ENCODE data around the gene HRH3. TPM values are rescaled to one million over a fixed set of nuclear protein-coding genes. Genes with fewer than 3 reads are reported as not detected.

Gene HRH3
- total RNA-seq, 1 experiment from 2014 or later = not detected

DNA sequence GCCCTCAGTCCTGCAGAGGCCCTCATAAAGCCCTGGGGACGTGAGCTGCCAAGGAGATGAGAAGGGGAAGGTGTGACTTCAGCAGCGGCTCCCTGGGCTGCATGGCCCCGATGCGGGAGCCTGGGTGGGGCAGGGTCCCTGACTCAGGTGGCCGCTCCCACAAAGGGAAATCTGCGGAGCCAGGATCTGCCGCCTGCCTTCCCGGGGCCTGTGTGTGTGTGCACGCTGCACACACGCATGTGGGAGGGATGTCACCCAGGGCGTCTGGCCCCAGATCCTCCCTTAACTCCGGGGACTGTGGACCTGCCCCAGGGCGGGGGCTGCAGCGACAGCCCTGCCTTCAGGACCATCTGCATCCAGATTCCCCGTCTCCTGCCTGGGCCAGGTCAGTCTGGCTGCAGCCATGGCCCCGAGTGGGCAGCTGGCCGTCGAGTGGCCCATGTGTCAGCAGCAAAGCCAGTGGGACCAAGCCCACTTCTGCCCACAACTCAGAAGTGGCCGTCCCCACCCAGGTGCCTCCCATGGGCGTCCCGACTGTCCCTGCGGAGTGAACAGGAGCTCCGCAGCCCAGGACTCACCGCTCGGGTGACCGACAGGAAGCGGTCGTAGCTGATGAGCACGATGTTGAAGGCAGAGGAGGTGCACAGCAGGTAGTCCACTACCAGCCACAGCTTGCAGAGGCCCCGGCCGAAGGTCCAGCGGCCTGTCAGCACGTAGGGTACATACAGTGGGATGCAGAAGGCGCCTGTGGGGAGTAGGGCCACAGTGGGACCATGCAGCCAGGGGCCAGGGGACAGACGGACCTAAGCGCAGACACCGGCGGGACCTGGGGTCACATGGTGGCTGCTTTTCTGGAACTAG, 1.9 kb downstream of the HRH3 start:
- ChIA-PET POLR2A (ENCODE audit: unreplicated experiment) (no interaction called here), CTCF (no interaction called here)
- Histone ChIP-seq H2AFZ (no peak overlapping the region), H3K4me3 (no peak overlapping the region), H3K4me2 (no peak overlapping the region), H3K27ac (no peak overlapping the region), H3K36me3 (ENCODE audit: low read depth) (no peaks in the 10 kb centered on the region), H4K20me1 (ENCODE audit: insufficient read depth) (peaks cover 10% of the 10 kb centered on the region; the same call in 1 of the 2 replicates), H3K79me2 (ENCODE audit: low read depth) (no peaks in the 10 kb centered on the region), H3K9me2 (ENCODE audit: insufficient read depth) (no peaks in the 10 kb centered on the region), H3K27me3 (ENCODE audit: insufficient read depth, low read depth) (peaks cover 88% of the 10 kb centered on the region), H3F3A (ENCODE audit: insufficient read depth, low read depth) (peaks cover 9% of the 10 kb centered on the region), H3K4me1 (replicated peaks; ENCODE audit: insufficient read depth) (no peaks in the 10 kb centered on the region), H3K9me3 (ENCODE audit: insufficient read depth, low read depth) (no peaks in the 10 kb centered on the region)
- no peak for TF ChIP-seq EZH2 (IDR thresholded peaks at IDR 0.05; ENCODE audit: low read depth)
- TF ChIP-seq, protein P1, sequence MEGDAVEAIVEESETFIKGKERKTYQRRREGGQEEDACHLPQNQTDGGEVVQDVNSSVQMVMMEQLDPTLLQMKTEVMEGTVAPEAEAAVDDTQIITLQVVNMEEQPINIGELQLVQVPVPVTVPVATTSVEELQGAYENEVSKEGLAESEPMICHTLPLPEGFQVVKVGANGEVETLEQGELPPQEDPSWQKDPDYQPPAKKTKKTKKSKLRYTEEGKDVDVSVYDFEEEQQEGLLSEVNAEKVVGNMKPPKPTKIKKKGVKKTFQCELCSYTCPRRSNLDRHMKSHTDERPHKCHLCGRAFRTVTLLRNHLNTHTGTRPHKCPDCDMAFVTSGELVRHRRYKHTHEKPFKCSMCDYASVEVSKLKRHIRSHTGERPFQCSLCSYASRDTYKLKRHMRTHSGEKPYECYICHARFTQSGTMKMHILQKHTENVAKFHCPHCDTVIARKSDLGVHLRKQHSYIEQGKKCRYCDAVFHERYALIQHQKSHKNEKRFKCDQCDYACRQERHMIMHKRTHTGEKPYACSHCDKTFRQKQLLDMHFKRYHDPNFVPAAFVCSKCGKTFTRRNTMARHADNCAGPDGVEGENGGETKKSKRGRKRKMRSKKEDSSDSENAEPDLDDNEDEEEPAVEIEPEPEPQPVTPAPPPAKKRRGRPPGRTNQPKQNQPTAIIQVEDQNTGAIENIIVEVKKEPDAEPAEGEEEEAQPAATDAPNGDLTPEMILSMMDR (conservative IDR thresholded peaks at IDR 0.05) = no peak
- intact Hi-C loops (cut with micrococcal nuclease; ENCODE audit: unreplicated experiment) = no loop called here
- BruUV-seq (replicated peaks) = no TSS peak
- no peak for DNase-seq

- peaks cover 81% of the 10 kb centered on the region for H3K27me3 ChIP-seq (ENCODE audit: insufficient read depth, low read depth)
- CTCF ChIA-PET = interaction anchor here (0.6 kb wide), 1 partner anchor 206 kb away, joined by 8 read pairs; no protein-coding TSS in a partner anchor
- H3F3A ChIP-seq (ENCODE audit: insufficient read depth, low read depth) = peaks cover 9% of the 10 kb centered on the region
- no peaks in the 10 kb centered on the region for H3K36me3 ChIP-seq (ENCODE audit: low read depth)
- no peak for DNase-seq
- peaks cover 10% of the 10 kb centered on the region; the same call in 1 of the 2 replicates for H4K20me1 ChIP-seq (ENCODE audit: insufficient read depth)
- no TSS peak for BruUV-seq (replicated peaks)
- H3K9me2 ChIP-seq (ENCODE audit: insufficient read depth) = no peaks in the 10 kb centered on the region
- H3K9me3 ChIP-seq (ENCODE audit: insufficient read depth, low read depth) = no peaks in the 10 kb centered on the region
- no peak overlapping the region for H3K4me2 ChIP-seq
- intact Hi-C loops (cut with micrococcal nuclease; ENCODE audit: unreplicated experiment) = no loop called here
- TF ChIP-seq EZH2 (IDR thresholded peaks at IDR 0.05; ENCODE audit: low read depth) = no peak
- TF ChIP-seq, protein P1 (conservative IDR thresholded peaks at IDR 0.05) = no peak
- POLR2A ChIA-PET (ENCODE audit: unreplicated experiment) = no interaction called here
- H3K79me2 ChIP-seq (ENCODE audit: low read depth) = no peaks in the 10 kb centered on the region
- no peak overlapping the region for H3K4me3 ChIP-seq
- no peaks in the 10 kb centered on the region for H3K4me1 ChIP-seq (replicated peaks; ENCODE audit: insufficient read depth)
- H2AFZ ChIP-seq = no peak overlapping the region
- no peak overlapping the region for H3K27ac ChIP-seq
Measured at GRCh38 chr20:62216636-62217566, 3.2 kb downstream of the HRH3 start.

DNA sequence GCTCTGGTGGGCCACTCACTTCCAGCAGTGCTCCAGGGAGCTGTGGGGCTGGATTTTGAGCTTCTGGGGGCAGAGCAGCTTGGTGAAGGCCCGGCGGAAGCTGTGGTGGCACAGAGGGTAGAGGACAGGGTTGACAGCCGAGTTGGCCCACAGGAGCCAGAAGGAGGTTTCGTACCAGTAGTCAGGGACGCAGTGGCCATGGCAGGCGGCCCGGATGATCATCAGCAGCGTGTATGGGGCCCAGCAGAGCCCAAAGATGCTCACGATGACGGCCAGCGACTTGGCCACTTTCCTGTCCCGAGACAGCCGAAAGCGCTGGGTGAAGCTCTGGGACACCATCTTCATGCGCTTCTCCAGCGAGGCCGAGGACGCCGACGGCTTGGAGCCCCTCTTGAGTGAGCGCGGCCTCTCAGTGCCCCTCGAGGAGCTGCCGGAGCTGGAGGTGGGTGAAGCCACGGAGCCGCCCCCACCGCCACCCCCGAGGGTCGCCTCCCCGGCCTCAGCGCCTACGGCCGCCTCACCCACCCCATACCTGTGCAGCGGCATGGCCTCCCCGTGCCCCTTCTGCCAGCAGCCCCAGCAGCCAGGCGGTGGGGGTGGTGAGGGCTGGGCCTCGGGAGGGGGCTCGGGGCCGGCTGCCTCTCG, 4.0 kb downstream of the HRH3 start:
- H3K9me2 ChIP-seq (ENCODE audit: insufficient read depth) = no peaks in the 10 kb centered on the region
- no peak for DNase-seq
- peaks cover 4% of the 10 kb centered on the region for H3F3A ChIP-seq (ENCODE audit: insufficient read depth, low read depth)
- no peak overlapping the region for H3K4me3 ChIP-seq
- TF ChIP-seq, protein P1 (conservative IDR thresholded peaks at IDR 0.05) = no peak
- TF ChIP-seq EZH2 (IDR thresholded peaks at IDR 0.05; ENCODE audit: low read depth) = no peak
- H3K4me1 ChIP-seq (replicated peaks; ENCODE audit: insufficient read depth) = no peaks in the 10 kb centered on the region
- peaks cover 73% of the 10 kb centered on the region for H3K27me3 ChIP-seq (ENCODE audit: insufficient read depth, low read depth)
- no peaks in the 10 kb centered on the region for H3K36me3 ChIP-seq (ENCODE audit: low read depth)
- intact Hi-C loops (cut with micrococcal nuclease; ENCODE audit: unreplicated experiment) = no loop called here
- H2AFZ ChIP-seq = no peak overlapping the region
- H3K27ac ChIP-seq = no peak overlapping the region
- H3K9me3 ChIP-seq (ENCODE audit: insufficient read depth, low read depth) = no peaks in the 10 kb centered on the region
- ChIA-PET CTCF (no interaction called here), POLR2A (ENCODE audit: unreplicated experiment) (no interaction called here)
- H4K20me1 ChIP-seq (ENCODE audit: insufficient read depth) = peaks cover 6% of the 10 kb centered on the region; the same call in 1 of the 2 replicates
- no peaks in the 10 kb centered on the region for H3K79me2 ChIP-seq (ENCODE audit: low read depth)
- H3K4me2 ChIP-seq = no peak overlapping the region
- BruUV-seq (replicated peaks) = no TSS peak
